ENCODE measurements around the gene GFRA3.
"Not testable (repeated sequence)": the region's sequence is repeated elsewhere in the genome, so short reads cannot be mapped to it uniquely, and the experiment has no call there.

Gene GFRA3

GRCh38 chr5:138274189-138274853 is at the start of gene GFRA3:
GFRA3 (minus strand) TSS chr5:138274621; CDS start chr5:138274424, 197 bp downstream.
- peak within 1 kb of the TSS; percentile 16 for H3K4me3 ChIP-seq (ENCODE audit: low read length)
- no peak for TF ChIP-seq CTCF (IDR thresholded peaks at IDR 0.05; ENCODE audit: insufficient read depth, low read depth, low read length, missing control alignments)
- DNase-seq (ENCODE audit: low read depth), result peak; percentile 3

GRCh38 chr5:138318211-138318610 is 43.8 kb upstream of the GFRA3 start:
- not testable (repeated sequence) for H3K4me3 ChIP-seq (ENCODE audit: low read length)
- peak; percentile 14 for DNase-seq (ENCODE audit: low read depth)

GRCh38 chr5:138316355-138316754 is 41.9 kb upstream of the GFRA3 start:
- DNase-seq (ENCODE audit: low read depth), result no peak
- H3K4me3 ChIP-seq (ENCODE audit: low read length), result no peak overlapping the region
- TF ChIP-seq CTCF (IDR thresholded peaks at IDR 0.05; ENCODE audit: insufficient read depth, low read depth, low read length, missing control alignments), result no peak

GRCh38 chr5:138315751-138316278 is 41.4 kb upstream of the GFRA3 start:
- no peak for TF ChIP-seq CTCF (IDR thresholded peaks at IDR 0.05; ENCODE audit: insufficient read depth, low read depth, low read length, missing control alignments)
- no peak overlapping the region for H3K4me3 ChIP-seq (ENCODE audit: low read length)
- no peak for DNase-seq (ENCODE audit: low read depth)

GRCh38 chr5:138305797-138306196 is 31.4 kb upstream of the GFRA3 start:
- TF ChIP-seq CTCF (IDR thresholded peaks at IDR 0.05; ENCODE audit: insufficient read depth, low read depth, low read length, missing control alignments), result peak; percentile 21
- DNase-seq (ENCODE audit: low read depth), result peak; percentile 80

GRCh38 chr5:138303372-138303771 is 29.0 kb upstream of the GFRA3 start:
- TF ChIP-seq CTCF (IDR thresholded peaks at IDR 0.05; ENCODE audit: insufficient read depth, low read depth, low read length, missing control alignments), result no peak
- H3K4me3 ChIP-seq (ENCODE audit: low read length), result no peak overlapping the region
- peak; percentile 50 for DNase-seq (ENCODE audit: low read depth)

More at GRCh38 chr5:138305797-138306196, 31.4 kb upstream of the GFRA3 start:
- no peak overlapping the region for H3K4me3 ChIP-seq (ENCODE audit: low read length)

GRCh38 chr5:138289296-138289695 is 14.9 kb upstream of the GFRA3 start:
- DNase-seq (ENCODE audit: low read depth), result no peak
- TF ChIP-seq CTCF (IDR thresholded peaks at IDR 0.05; ENCODE audit: insufficient read depth, low read depth, low read length, missing control alignments), result no peak
- no peak overlapping the region for H3K4me3 ChIP-seq (ENCODE audit: low read length)
